GM23248 (cell line): ENCODE results near the gene SCN9A. TPM values are rescaled to one million over a fixed set of nuclear protein-coding genes. Genes with fewer than 3 reads are reported as not detected.

Source experiments
- DNase-seq: peaks from one replicate; pipeline ENCODE4 v3.0.0-alpha.2; 2015
- H2AFZ ChIP-seq: fragments of 200-600 bp; sonication (generic); 2 replicates; pipeline ENCODE4 v1.6.1; 2016; ENCODE audit warnings: antibody characterized with exemption
- H3F3A ChIP-seq: fragments of 200-600 bp; sonication (generic); 2 replicates; pipeline ENCODE4 v1.6.1; 2016; ENCODE audit warnings: mild to moderate bottlenecking, antibody characterized with exemption, mixed run types; ENCODE audit not compliant: insufficient read depth
- H3K27ac ChIP-seq: fragments of 200-600 bp; sonication (generic); 2 replicates; pipeline ENCODE4 v1.5.1; 2016; ENCODE audit warnings: mild to moderate bottlenecking
- H3K27me3 ChIP-seq: fragments of 200-600 bp; sonication (generic); replicated peaks from 2 replicates; pipeline ENCODE4 v1.6.1; 2016; ENCODE audit warnings: mild to moderate bottlenecking; ENCODE audit not compliant: insufficient read depth
- H3K36me3 ChIP-seq: fragments of 200-600 bp; sonication (generic); 2 replicates; pipeline ENCODE4 v1.6.1; 2016; ENCODE audit warnings: low read depth, mild to moderate bottlenecking
- H3K4me1 ChIP-seq: fragments of 200-600 bp; sonication (generic); 2 replicates; pipeline ENCODE4 v1.6.1; 2016; ENCODE audit warnings: mild to moderate bottlenecking; ENCODE audit not compliant: insufficient read depth
- H3K4me2 ChIP-seq: fragments of 200-600 bp; sonication (generic); one replicate; pipeline ENCODE4 v1.6.1; 2016; ENCODE audit warnings: mild to moderate bottlenecking; ENCODE audit not compliant: unreplicated experiment
- H3K4me3 ChIP-seq: fragments of 200-600 bp; sonication (generic); 2 replicates; pipeline ENCODE4 v1.5.1; 2016; ENCODE audit warnings: mild to moderate bottlenecking
- H3K79me2 ChIP-seq: fragments of 200-600 bp; sonication (generic); 2 replicates; pipeline ENCODE4 v1.6.1; 2016; ENCODE audit warnings: mild to moderate bottlenecking; ENCODE audit not compliant: insufficient read depth
- H3K9ac ChIP-seq: fragments of 200-600 bp; sonication (generic); 2 replicates; pipeline ENCODE4 v1.6.1; 2016; ENCODE audit warnings: mild to moderate bottlenecking
- H3K9me2 ChIP-seq: fragments of 200-600 bp; sonication (generic); 2 replicates; pipeline ENCODE4 v1.6.1; 2016; ENCODE audit warnings: mixed run types, mild to moderate bottlenecking, moderate library complexity; ENCODE audit not compliant: insufficient read depth
- H3K9me3 ChIP-seq: fragments of 200-600 bp; sonication (generic); one replicate; pipeline ENCODE4 v1.6.1; 2017; ENCODE audit warnings: low read depth
- H4K20me1 ChIP-seq: fragments of 200-600 bp; sonication (generic); 2 replicates; pipeline ENCODE4 v1.6.0; 2016; ENCODE audit not compliant: insufficient read depth
- EZH2 ChIP-seq: fragments of 200-600 bp; sonication (generic); IDR thresholded peaks from 2 replicates; pipeline ENCODE4 v1.6.1; 2018; ENCODE audit warnings: antibody characterized with exemption, mild to moderate bottlenecking; ENCODE audit not compliant: insufficient read depth, poor library complexity, severe bottlenecking
- EZH2phosphoT487 ChIP-seq: fragments of 200-600 bp; sonication (generic); IDR thresholded peaks from 2 replicates; pipeline ENCODE4 v1.6.1; 2018; ENCODE audit warnings: antibody characterized with exemption, moderate library complexity, mild to moderate bottlenecking, low read depth; ENCODE audit not compliant: insufficient read depth
- WGBS, 2 experiments: methylation state at CpG; one replicate each; pipeline ENCODE4 v1.1.6; 2015 to 2017; ENCODE audit warnings: low lambda C conversion rate in 2 of 2, low coverage in 1 of 2; ENCODE audit errors: missing lambda C conversion rate in 2 of 2; 5-methylcytosine and 5-hydroxymethylcytosine counted together
- in situ Hi-C: fragments of 300-500 bp; cut with MboI; formaldehyde crosslinking; loops from 2 replicates; pipeline ENCODE4 v1.15.0; 2020
- polyA plus RNA-seq: library from polyadenylated mRNA; unstranded; fragments of >200 nt; fragmentation: Nextera tagmentation; extraction: Ambion mirVana; gene quantifications from 2 replicates; pipeline ENCODE4 v1.2.1, GENCODE V29; 2016
- total RNA-seq: library from RNA; depleted of rRNA; stranded (reverse); fragments of >200 nt; shearing (Covaris generic); gene quantifications from 2 replicates; pipeline ENCODE4 v1.2.3, GENCODE V29; 2014

The SCN9A gene
- total and polyA plus RNA-seq, 2 experiments from 2014 or later = 7.2 to 8.3 TPM

DNA sequence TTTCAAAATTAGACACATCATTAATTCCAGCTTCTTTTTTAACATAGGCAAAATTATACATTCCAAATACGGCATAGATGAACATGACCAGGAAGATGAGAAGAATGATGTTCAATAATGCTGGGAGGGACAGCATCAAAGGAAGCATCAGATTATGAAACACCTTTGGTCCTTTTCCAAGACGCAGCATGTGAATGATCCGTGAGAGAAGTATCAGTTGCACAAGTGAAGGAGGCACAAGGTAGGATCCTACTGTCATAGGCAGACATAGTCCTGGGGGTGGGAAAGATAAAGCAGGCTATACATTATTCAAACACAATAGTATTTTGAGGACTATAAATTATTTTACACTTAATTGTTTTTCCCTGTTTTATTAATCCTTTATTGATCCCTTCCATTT is 30.6 kb upstream of the SCN9A start:
- H3K4me2 ChIP-seq = no peak overlapping the region
- no peaks in the 10 kb centered on the region for H4K20me1 ChIP-seq
- 95 to 97% methylated on average over 3 of the region's 3 CpGs for WGBS, 2 experiments
- H3K4me1 ChIP-seq = peaks cover 10% of the 10 kb centered on the region
- in situ Hi-C loops = loop anchor here (25.0 kb wide), 1 partner anchor 219 kb away; no protein-coding TSS in a partner anchor
- H3K9me3 ChIP-seq = no peaks in the 10 kb centered on the region
- H3K27me3 ChIP-seq = no peaks in the 10 kb centered on the region
- no peaks in the 10 kb centered on the region for H3K79me2 ChIP-seq
- H3K36me3 ChIP-seq = no peaks in the 10 kb centered on the region
- H3F3A ChIP-seq = peaks cover 5% of the 10 kb centered on the region
- H3K4me3 ChIP-seq = no peak overlapping the region
- TF ChIP-seq EZH2phosphoT487 = no peak
- no peak for TF ChIP-seq EZH2
- no peak overlapping the region for H3K27ac ChIP-seq
- no peak for DNase-seq
- H3K9me2 ChIP-seq = no peaks in the 10 kb centered on the region
- H3K9ac ChIP-seq = no peak overlapping the region
- no peak overlapping the region for H2AFZ ChIP-seq

DNA sequence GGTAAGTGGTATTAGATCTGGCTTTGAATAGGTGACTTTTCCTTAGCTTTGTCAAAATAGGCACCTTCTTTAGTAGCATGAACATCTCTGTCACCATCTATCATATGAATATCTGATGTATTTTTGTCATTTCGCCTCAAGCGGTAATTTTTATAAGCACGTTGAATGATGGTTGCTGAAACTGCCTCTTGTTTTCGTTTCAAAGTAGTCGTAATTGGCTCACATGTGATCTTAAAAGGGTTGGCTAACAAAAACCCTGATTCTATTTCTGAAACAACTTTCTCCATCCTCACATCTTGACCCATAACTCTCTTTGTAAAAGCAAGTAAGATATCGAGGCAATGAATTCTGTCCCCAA is 29.8 kb upstream of the SCN9A start:
- Histone ChIP-seq H3K9me2 (no peaks in the 10 kb centered on the region), H3K4me2 (no peak overlapping the region), H2AFZ (no peak overlapping the region), H3K27me3 (no peaks in the 10 kb centered on the region), H3K9me3 (no peaks in the 10 kb centered on the region), H3K4me1 (peaks cover 4% of the 10 kb centered on the region), H3K27ac (no peak overlapping the region), H3K9ac (no peak overlapping the region), H3K4me3 (no peak overlapping the region), H3F3A (no peaks in the 10 kb centered on the region), H4K20me1 (no peaks in the 10 kb centered on the region), H3K36me3 (no peaks in the 10 kb centered on the region), H3K79me2 (no peaks in the 10 kb centered on the region)
- in situ Hi-C loops = loop anchor here (25.0 kb wide), 1 partner anchor 218 kb away; no protein-coding TSS in a partner anchor
- TF ChIP-seq EZH2 (no peak), EZH2phosphoT487 (no peak)
- WGBS, 2 experiments = 87 to 89% methylated on average over 6 of the region's 6 CpGs
- no peak for DNase-seq

GRCh38 chr2:166404831-166405568 is 29.3 kb upstream of the SCN9A start:
- no peak overlapping the region for H3K9ac ChIP-seq
- no peaks in the 10 kb centered on the region for H4K20me1 ChIP-seq
- no peaks in the 10 kb centered on the region for H3K36me3 ChIP-seq
- no peaks in the 10 kb centered on the region for H3K4me1 ChIP-seq
- H2AFZ ChIP-seq = peak overlapping the region; percentile 55; the same call in 1 of the 2 replicates
- no peaks in the 10 kb centered on the region for H3K27me3 ChIP-seq
- in situ Hi-C loops = loop anchor here (25.0 kb wide), 1 partner anchor 218 kb away; no protein-coding TSS in a partner anchor
- TF ChIP-seq EZH2phosphoT487 (no peak), EZH2 (no peak)
- no peak for DNase-seq
- no peak overlapping the region for H3K27ac ChIP-seq
- no peaks in the 10 kb centered on the region for H3K9me2 ChIP-seq
- H3K4me2 ChIP-seq = no peak overlapping the region
- no peaks in the 10 kb centered on the region for H3K9me3 ChIP-seq
- no peaks in the 10 kb centered on the region for H3F3A ChIP-seq
- H3K79me2 ChIP-seq = no peaks in the 10 kb centered on the region
- 55 to 60% methylated on average over 2 of the region's 2 CpGs for WGBS, 2 experiments
- H3K4me3 ChIP-seq = no peak overlapping the region

GRCh38 chr2:166394245-166394644 is 18.5 kb upstream of the SCN9A start:
- WGBS, 2 experiments = 89 to 100% methylated on average over 1 of the region's 1 CpG

More at GRCh38 chr2:166394245-166394644, 18.5 kb upstream of the SCN9A start:
- no peak for TF ChIP-seq EZH2
- TF ChIP-seq EZH2phosphoT487 = no peak
- Histone ChIP-seq H3K9ac (no peak overlapping the region), H4K20me1 (no peaks in the 10 kb centered on the region), H3K9me2 (0 out of 2 replicates have a peak, but pooled peaks cover under 1% of the 10 kb centered on the region), H3K4me1 (no peaks in the 10 kb centered on the region), H3K4me3 (no peak overlapping the region), H3K9me3 (no peaks in the 10 kb centered on the region), H3K4me2 (no peak overlapping the region), H3K27ac (no peak overlapping the region), H2AFZ (no peak overlapping the region; the same call in 1 of the 2 replicates), H3K36me3 (no peaks in the 10 kb centered on the region), H3F3A (no peaks in the 10 kb centered on the region), H3K79me2 (no peaks in the 10 kb centered on the region), H3K27me3 (no peaks in the 10 kb centered on the region)
- DNase-seq = no peak
- in situ Hi-C loops = no loop called here
